HEK293 (cell line): ENCODE measurements around the gene RRH.

ENCODE experiments used
- CTCF ChIA-PET: fragments of 350-600 bp; formaldehyde crosslinking; extraction: SDS; loops from one replicate; lab custom pipeline; 2021; ENCODE audit warnings: antibody characterized with exemption; lab: Yijun Ruan, JAX
- POLR2A ChIA-PET: fragments of 300-600 bp; formaldehyde crosslinking; extraction: SDS; loops from one replicate; lab custom pipeline; 2020; ENCODE audit warnings: antibody characterized with exemption, inconsistent platforms; lab: Yijun Ruan, JAX
- H3K27ac ChIP-seq: fragments of 200-500 bp; sonication (Bioruptor generic); 2 replicates; pipeline ENCODE4 v1.5.1; 2014; ENCODE audit warnings: low read depth, low read length, control low read depth, inconsistent platforms; ENCODE audit errors: extremely low read depth
- H3K36me3 ChIP-seq, 2 experiments: fragments of 200-500 bp in 1 of 2; sonication (Bioruptor generic) in 1 of 2; 1 replicate in 1 of 2; 2 replicates in 1 of 2; pipeline ENCODE4 v1.5.1; 2014 to 2017; ENCODE audit warnings: inconsistent platforms in 2 of 2, low read length in 2 of 2; ENCODE audit not compliant: control insufficient read depth in 2 of 2, insufficient read depth in 1 of 2
- H3K4me1 ChIP-seq: fragments of 200-500 bp; sonication (Bioruptor generic); 2 replicates; pipeline ENCODE4 v1.5.1; 2014; ENCODE audit warnings: mild to moderate bottlenecking, low read length, inconsistent platforms; ENCODE audit not compliant: control insufficient read depth, insufficient read depth
- H3K4me3 ChIP-seq: 2 replicates; pipeline ENCODE4 v1.5.1; 2011; ENCODE audit warnings: low read depth, mild to moderate bottlenecking, control low read depth, low read length, moderate library complexity
- H3K9me3 ChIP-seq: fragments of 200-500 bp; sonication (Bioruptor generic); 2 replicates; pipeline ENCODE4 v1.5.1; 2014; ENCODE audit warnings: low read depth, low read length, inconsistent platforms; ENCODE audit not compliant: control insufficient read depth, insufficient read depth
- HOXD13 ChIP-seq: sonication (generic); formaldehyde crosslinking; IDR thresholded peaks from 2 replicates; pipeline ENCODE4 v1.8.0; 2022; ENCODE audit warnings: missing genetic modification reagents, borderline replicate concordance
- KLF1 ChIP-seq: fragments of 450-650 bp; formaldehyde crosslinking; IDR thresholded peaks from 2 replicates; pipeline ENCODE4 v1.5.1; 2016; ENCODE audit warnings: missing biosample characterization, missing genetic modification characterization
- REST ChIP-seq: fragments of 450-650 bp; formaldehyde crosslinking; IDR thresholded peaks from 2 replicates; pipeline ENCODE4 v1.5.1; 2016; ENCODE audit warnings: missing biosample characterization, missing genetic modification characterization
- ZBTB1 ChIP-seq: fragments of 450-650 bp; formaldehyde crosslinking; IDR thresholded peaks from 2 replicates; pipeline ENCODE4 v1.5.1; 2016; ENCODE audit warnings: missing biosample characterization, missing genetic modification characterization
- ZBTB21 ChIP-seq: fragments of 450-650 bp; formaldehyde crosslinking; IDR thresholded peaks from 2 replicates; pipeline ENCODE4 v1.5.1; 2017; ENCODE audit warnings: missing biosample characterization, missing genetic modification characterization
- ZNF140 ChIP-seq: fragments of 450-650 bp; formaldehyde crosslinking; IDR thresholded peaks from 2 replicates; pipeline ENCODE4 v1.5.1; 2016; ENCODE audit warnings: missing biosample characterization, missing genetic modification characterization
- ZNF169 ChIP-seq: fragments of 450-650 bp; formaldehyde crosslinking; IDR thresholded peaks from 2 replicates; pipeline ENCODE4 v1.5.1; 2016; ENCODE audit warnings: missing biosample characterization, missing genetic modification characterization
- ZNF19 ChIP-seq: fragments of 450-650 bp; formaldehyde crosslinking; IDR thresholded peaks from 2 replicates; pipeline ENCODE4; 2016; ENCODE audit warnings: missing biosample characterization, missing genetic modification characterization, low read depth
- ZNF221 ChIP-seq: fragments of 450-650 bp; formaldehyde crosslinking; IDR thresholded peaks from 2 replicates; pipeline ENCODE4 v1.5.1; 2017; ENCODE audit warnings: missing biosample characterization, missing genetic modification characterization, borderline replicate concordance
- ZNF324 ChIP-seq: fragments of 450-650 bp; formaldehyde crosslinking; IDR thresholded peaks from 2 replicates; pipeline ENCODE4 v1.5.1; 2016; ENCODE audit warnings: missing biosample characterization, missing genetic modification characterization
- ZNF350 ChIP-seq: fragments of 450-650 bp; formaldehyde crosslinking; IDR thresholded peaks from 2 replicates; pipeline ENCODE4 v1.5.0; 2017; ENCODE audit warnings: missing biosample characterization, mild to moderate bottlenecking, missing genetic modification characterization
- ZNF555 ChIP-seq: fragments of 450-650 bp; formaldehyde crosslinking; conservative IDR thresholded peaks from 2 replicates; pipeline ENCODE4 v1.5.1; 2017; ENCODE audit warnings: missing biosample characterization, mild to moderate bottlenecking, missing genetic modification characterization, inconsistent platforms
- ZNF561 ChIP-seq: fragments of 450-650 bp; IDR thresholded peaks from 2 replicates; pipeline ENCODE4 v1.5.1; 2018; ENCODE audit warnings: missing biosample characterization, missing genetic modification characterization, borderline replicate concordance
- ZNF580 ChIP-seq: fragments of 450-650 bp; formaldehyde crosslinking; IDR thresholded peaks from 2 replicates; pipeline ENCODE4 v1.5.1; 2016; ENCODE audit warnings: missing biosample characterization, missing genetic modification characterization
- ZNF621 ChIP-seq: fragments of 450-650 bp; formaldehyde crosslinking; IDR thresholded peaks from 2 replicates; pipeline ENCODE4 v1.5.1; 2017; ENCODE audit warnings: missing biosample characterization, missing genetic modification characterization
- TF ChIP-seq, protein P1 (sequence below): fragments of 450-650 bp; formaldehyde crosslinking; optimal IDR thresholded peaks from 2 replicates; pipeline ENCODE3; 2016; ENCODE audit warnings: missing biosample characterization, mild to moderate bottlenecking, missing genetic modification characterization
- TF ChIP-seq, protein P2 (sequence below): fragments of 450-650 bp; formaldehyde crosslinking; IDR thresholded peaks from 2 replicates; pipeline ENCODE4 v1.5.1; 2017; ENCODE audit warnings: missing biosample characterization, mild to moderate bottlenecking, missing genetic modification characterization, moderate library complexity
- TF ChIP-seq, protein P3 (sequence below): fragments of 450-650 bp; formaldehyde crosslinking; IDR thresholded peaks from 2 replicates; pipeline ENCODE4 v1.5.1; 2016; ENCODE audit warnings: missing biosample characterization, missing genetic modification characterization
- TF ChIP-seq, protein P4 (sequence below): fragments of 450-650 bp; formaldehyde crosslinking; IDR thresholded peaks from 2 replicates; pipeline ENCODE4 v1.5.1; 2016; ENCODE audit warnings: missing biosample characterization, missing genetic modification characterization, borderline replicate concordance
- TF ChIP-seq, protein P5 (sequence below): fragments of 450-650 bp; formaldehyde crosslinking; IDR thresholded peaks from 2 replicates; pipeline ENCODE4 v1.5.1; 2017; ENCODE audit warnings: missing biosample characterization, missing genetic modification characterization

The RRH gene

GRCh38 chr4:109795059-109795458 is 32.7 kb upstream of the RRH start:
- TF ChIP-seq ZNF580 (tag by site-specific recombination), result no peak
- no peak for TF ChIP-seq ZNF19
- no peak for TF ChIP-seq HOXD13
- TF ChIP-seq KLF1 (tag by site-specific recombination), result no peak
- no peak for TF ChIP-seq ZNF221
- TF ChIP-seq ZNF169 (tag by site-specific recombination), result no peak
- TF ChIP-seq ZNF324 (tag by site-specific recombination), result no peak
- TF ChIP-seq ZNF555 (tag by site-specific recombination), result no peak
- TF ChIP-seq, protein P1, sequence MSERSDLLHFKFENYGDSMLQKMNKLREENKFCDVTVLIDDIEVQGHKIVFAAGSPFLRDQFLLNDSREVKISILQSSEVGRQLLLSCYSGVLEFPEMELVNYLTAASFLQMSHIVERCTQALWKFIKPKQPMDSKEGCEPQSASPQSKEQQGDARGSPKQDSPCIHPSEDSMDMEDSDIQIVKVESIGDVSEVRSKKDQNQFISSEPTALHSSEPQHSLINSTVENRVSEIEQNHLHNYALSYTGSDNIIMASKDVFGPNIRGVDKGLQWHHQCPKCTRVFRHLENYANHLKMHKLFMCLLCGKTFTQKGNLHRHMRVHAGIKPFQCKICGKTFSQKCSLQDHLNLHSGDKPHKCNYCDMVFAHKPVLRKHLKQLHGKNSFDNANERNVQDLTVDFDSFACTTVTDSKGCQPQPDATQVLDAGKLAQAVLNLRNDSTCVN (tag by site-specific recombination), result no peak
- no peak for TF ChIP-seq ZNF621 (tag by site-specific recombination)
- TF ChIP-seq, protein P2, sequence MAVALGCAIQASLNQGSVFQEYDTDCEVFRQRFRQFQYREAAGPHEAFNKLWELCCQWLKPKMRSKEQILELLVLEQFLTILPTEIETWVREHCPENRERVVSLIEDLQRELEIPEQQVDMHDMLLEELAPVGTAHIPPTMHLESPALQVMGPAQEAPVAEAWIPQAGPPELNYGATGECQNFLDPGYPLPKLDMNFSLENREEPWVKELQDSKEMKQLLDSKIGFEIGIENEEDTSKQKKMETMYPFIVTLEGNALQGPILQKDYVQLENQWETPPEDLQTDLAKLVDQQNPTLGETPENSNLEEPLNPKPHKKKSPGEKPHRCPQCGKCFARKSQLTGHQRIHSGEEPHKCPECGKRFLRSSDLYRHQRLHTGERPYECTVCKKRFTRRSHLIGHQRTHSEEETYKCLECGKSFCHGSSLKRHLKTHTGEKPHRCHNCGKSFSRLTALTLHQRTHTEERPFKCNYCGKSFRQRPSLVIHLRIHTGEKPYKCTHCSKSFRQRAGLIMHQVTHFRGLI (tag by site-specific recombination), result no peak
- TF ChIP-seq ZNF140 (tag by site-specific recombination), result no peak
- TF ChIP-seq, protein P3, sequence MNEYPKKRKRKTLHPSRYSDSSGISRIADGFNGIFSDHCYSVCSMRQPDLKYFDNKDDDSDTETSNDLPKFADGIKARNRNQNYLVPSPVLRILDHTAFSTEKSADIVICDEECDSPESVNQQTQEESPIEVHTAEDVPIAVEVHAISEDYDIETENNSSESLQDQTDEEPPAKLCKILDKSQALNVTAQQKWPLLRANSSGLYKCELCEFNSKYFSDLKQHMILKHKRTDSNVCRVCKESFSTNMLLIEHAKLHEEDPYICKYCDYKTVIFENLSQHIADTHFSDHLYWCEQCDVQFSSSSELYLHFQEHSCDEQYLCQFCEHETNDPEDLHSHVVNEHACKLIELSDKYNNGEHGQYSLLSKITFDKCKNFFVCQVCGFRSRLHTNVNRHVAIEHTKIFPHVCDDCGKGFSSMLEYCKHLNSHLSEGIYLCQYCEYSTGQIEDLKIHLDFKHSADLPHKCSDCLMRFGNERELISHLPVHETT (tag by site-specific recombination), result no peak
- TF ChIP-seq ZNF350 (tag by site-specific recombination), result no peak
- no peak for TF ChIP-seq REST (tag by site-specific recombination)
- TF ChIP-seq, protein P4, sequence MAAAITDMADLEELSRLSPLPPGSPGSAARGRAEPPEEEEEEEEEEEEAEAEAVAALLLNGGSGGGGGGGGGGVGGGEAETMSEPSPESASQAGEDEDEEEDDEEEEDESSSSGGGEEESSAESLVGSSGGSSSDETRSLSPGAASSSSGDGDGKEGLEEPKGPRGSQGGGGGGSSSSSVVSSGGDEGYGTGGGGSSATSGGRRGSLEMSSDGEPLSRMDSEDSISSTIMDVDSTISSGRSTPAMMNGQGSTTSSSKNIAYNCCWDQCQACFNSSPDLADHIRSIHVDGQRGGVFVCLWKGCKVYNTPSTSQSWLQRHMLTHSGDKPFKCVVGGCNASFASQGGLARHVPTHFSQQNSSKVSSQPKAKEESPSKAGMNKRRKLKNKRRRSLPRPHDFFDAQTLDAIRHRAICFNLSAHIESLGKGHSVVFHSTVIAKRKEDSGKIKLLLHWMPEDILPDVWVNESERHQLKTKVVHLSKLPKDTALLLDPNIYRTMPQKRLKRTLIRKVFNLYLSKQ (tag by site-specific recombination), result no peak
- TF ChIP-seq ZNF561 (tag by site-specific recombination), result no peak
- TF ChIP-seq ZBTB21 (tag by site-specific recombination), result no peak
- TF ChIP-seq, protein P5, sequence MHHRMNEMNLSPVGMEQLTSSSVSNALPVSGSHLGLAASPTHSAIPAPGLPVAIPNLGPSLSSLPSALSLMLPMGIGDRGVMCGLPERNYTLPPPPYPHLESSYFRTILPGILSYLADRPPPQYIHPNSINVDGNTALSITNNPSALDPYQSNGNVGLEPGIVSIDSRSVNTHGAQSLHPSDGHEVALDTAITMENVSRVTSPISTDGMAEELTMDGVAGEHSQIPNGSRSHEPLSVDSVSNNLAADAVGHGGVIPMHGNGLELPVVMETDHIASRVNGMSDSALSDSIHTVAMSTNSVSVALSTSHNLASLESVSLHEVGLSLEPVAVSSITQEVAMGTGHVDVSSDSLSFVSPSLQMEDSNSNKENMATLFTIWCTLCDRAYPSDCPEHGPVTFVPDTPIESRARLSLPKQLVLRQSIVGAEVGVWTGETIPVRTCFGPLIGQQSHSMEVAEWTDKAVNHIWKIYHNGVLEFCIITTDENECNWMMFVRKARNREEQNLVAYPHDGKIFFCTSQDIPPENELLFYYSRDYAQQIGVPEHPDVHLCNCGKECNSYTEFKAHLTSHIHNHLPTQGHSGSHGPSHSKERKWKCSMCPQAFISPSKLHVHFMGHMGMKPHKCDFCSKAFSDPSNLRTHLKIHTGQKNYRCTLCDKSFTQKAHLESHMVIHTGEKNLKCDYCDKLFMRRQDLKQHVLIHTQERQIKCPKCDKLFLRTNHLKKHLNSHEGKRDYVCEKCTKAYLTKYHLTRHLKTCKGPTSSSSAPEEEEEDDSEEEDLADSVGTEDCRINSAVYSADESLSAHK (tag by site-specific recombination), result no peak
- no peak for TF ChIP-seq ZBTB1
- Histone ChIP-seq H3K36me3 (no peaks in the 10 kb centered on the region), H3K27ac (no peak overlapping the region), H3K4me1 (no peaks in the 10 kb centered on the region), H3K9me3 (no peaks in the 10 kb centered on the region), H3K4me3 (no peak overlapping the region)
- ChIA-PET POLR2A (no interaction called here), CTCF (no interaction called here)
